GM23338 (cell line): Measurements from ENCODE around the gene PNKP. TPM values are rescaled to one million over a fixed set of nuclear protein-coding genes. Genes with fewer than 3 reads are reported as not detected.

Experiments
- ATAC-seq: fragments of 200-7000 bp; cut with Tn5 transposase; 3 replicates; pipeline ENCODE4 v1.9.1; 2020
- DNase-seq: peaks from one replicate; pipeline ENCODE4 v3.0.0-alpha.2; 2015; ENCODE audit warnings: low spot score
- H2AFZ ChIP-seq: fragments of 200-600 bp; sonication (generic); 2 replicates; pipeline ENCODE4 v1.8.0; 2016; ENCODE audit warnings: antibody characterized with exemption, mild to moderate bottlenecking, moderate library complexity
- H3F3A ChIP-seq: fragments of 200-600 bp; sonication (generic); replicated peaks from 2 replicates; pipeline ENCODE4 v1.8.0; 2017; ENCODE audit warnings: antibody characterized with exemption, mixed run types, low read depth
- H3K27ac ChIP-seq: fragments of 200-600 bp; sonication (generic); 2 replicates; pipeline ENCODE4 v1.6.1; 2016; ENCODE audit warnings: low read depth
- H3K27me3 ChIP-seq: fragments of 200-600 bp; sonication (generic); 2 replicates; pipeline ENCODE4 v1.8.0; 2016; ENCODE audit warnings: mild to moderate bottlenecking, mixed run types, moderate library complexity; ENCODE audit not compliant: insufficient read depth
- H3K36me3 ChIP-seq: fragments of 200-600 bp; sonication (generic); 2 replicates; pipeline ENCODE4 v1.8.0; 2016; ENCODE audit warnings: mild to moderate bottlenecking; ENCODE audit not compliant: insufficient read depth
- H3K4me1 ChIP-seq: fragments of 200-600 bp; sonication (generic); 2 replicates; pipeline ENCODE4 v1.8.0; 2016; ENCODE audit warnings: mild to moderate bottlenecking, moderate library complexity; ENCODE audit not compliant: insufficient read depth
- H3K4me2 ChIP-seq: fragments of 200-600 bp; sonication (generic); 2 replicates; pipeline ENCODE4 v1.7.1; 2017; ENCODE audit warnings: mixed run types
- H3K4me3 ChIP-seq: fragments of 200-600 bp; sonication (generic); 2 replicates; pipeline ENCODE4 v1.6.1; 2016; ENCODE audit warnings: mixed run types
- H3K79me2 ChIP-seq: fragments of 200-600 bp; sonication (generic); replicated peaks from 2 replicates; pipeline ENCODE4 v1.8.0; 2017; ENCODE audit warnings: mild to moderate bottlenecking; ENCODE audit not compliant: insufficient read depth
- H3K9me2 ChIP-seq: fragments of 200-600 bp; sonication (generic); 2 replicates; pipeline ENCODE4 v1.8.0; 2017; ENCODE audit not compliant: insufficient read depth
- H4K20me1 ChIP-seq: fragments of 200-600 bp; sonication (generic); replicated peaks from 2 replicates; pipeline ENCODE4 v1.8.0; 2017; ENCODE audit warnings: mild to moderate bottlenecking; ENCODE audit not compliant: insufficient read depth
- H3K27ac Mint-ChIP-seq: 2 replicates; pipeline ENCODE4 v1.8.0; 2020; ENCODE audit warnings: inconsistent platforms, mild to moderate bottlenecking, moderate library complexity, mixed read lengths
- H3K27me3 Mint-ChIP-seq: 3 replicates; pipeline ENCODE4 v1.8.0; 2022; ENCODE audit warnings: low read depth, mild to moderate bottlenecking, moderate library complexity, mixed read lengths, inconsistent platforms; ENCODE audit not compliant: insufficient read depth, poor library complexity
- H3K36me3 Mint-ChIP-seq: 3 replicates; pipeline ENCODE4 v1.8.0; 2021; ENCODE audit warnings: low read depth, mild to moderate bottlenecking, inconsistent platforms, moderate library complexity, mixed read lengths
- H3K4me1 Mint-ChIP-seq: 3 replicates; pipeline ENCODE4 v1.8.0; 2020; ENCODE audit warnings: mild to moderate bottlenecking, inconsistent platforms, mixed read lengths
- H3K4me3 Mint-ChIP-seq: 3 replicates; pipeline ENCODE4 v1.8.0; 2021; ENCODE audit warnings: moderate library complexity, mild to moderate bottlenecking, inconsistent platforms, mixed read lengths
- H3K9me3 Mint-ChIP-seq: 3 replicates; pipeline ENCODE4 v1.8.0; 2020; ENCODE audit warnings: moderate library complexity, mild to moderate bottlenecking, inconsistent platforms, mixed read lengths
- CREB1 ChIP-seq: fragments of 250-450 bp; sonication (Bioruptor Pico); IDR thresholded peaks from 2 replicates; pipeline ENCODE4 v1.5.0; 2020; ENCODE audit warnings: low read depth, mild to moderate bottlenecking, moderate library complexity
- CTCF ChIP-seq, 2 experiments: fragments of 200-600 bp in 1 of 2; sonication (generic) in 1 of 2; conservative IDR thresholded peaks; 2 replicates each; pipeline versions ENCODE4 v1.5.1 to v1.6.1; 2016 to 2017; ENCODE audit warnings: antibody characterized with exemption in 2 of 2, low read depth in 2 of 2, mild to moderate bottlenecking in 2 of 2, moderate library complexity in 1 of 2
- ETS1 ChIP-seq: IDR thresholded peaks from 2 replicates; pipeline ENCODE4 v1.6.1; 2016; ENCODE audit warnings: antibody characterized with exemption
- JUNB ChIP-seq: IDR thresholded peaks from one replicate; pipeline ENCODE4 v1.6.1; 2016; ENCODE audit warnings: antibody characterized with exemption; ENCODE audit not compliant: unreplicated experiment
- STAT1 ChIP-seq: IDR thresholded peaks from one replicate; pipeline ENCODE4 v1.6.1; 2016; ENCODE audit warnings: antibody characterized with exemption; ENCODE audit not compliant: unreplicated experiment
- ZNF331 ChIP-seq: fragments of 250-450 bp; sonication (Bioruptor Pico); IDR thresholded peaks from 2 replicates; pipeline ENCODE4 v1.5.0; 2020; ENCODE audit warnings: low read depth, mild to moderate bottlenecking, moderate library complexity
- ZNF462 ChIP-seq: fragments of 250-450 bp; sonication (Bioruptor Pico); IDR thresholded peaks from 2 replicates; pipeline ENCODE4 v1.5.0; 2020; ENCODE audit warnings: mild to moderate bottlenecking, moderate library complexity
- polyA plus RNA-seq: library from polyadenylated mRNA; unstranded; fragments of >200 nt; fragmentation: Nextera tagmentation; extraction: Ambion mirVana; gene quantifications from 2 replicates; pipeline ENCODE4 v1.2.1, GENCODE V29; 2016
- total RNA-seq: library from RNA; depleted of rRNA; stranded (reverse); fragments of >200 nt; shearing (Covaris generic); gene quantifications from 2 replicates; pipeline ENCODE4 v1.2.3, GENCODE V29; 2014
- TF ChIP-seq, protein P1 (sequence below): IDR thresholded peaks from one replicate; pipeline ENCODE4 v1.6.1; 2018; ENCODE audit warnings: antibody characterized with exemption; ENCODE audit not compliant: unreplicated experiment

Gene PNKP
- total and polyA plus RNA-seq, 2 experiments from 2014 or later: 99.6 to 109 TPM

DNA sequence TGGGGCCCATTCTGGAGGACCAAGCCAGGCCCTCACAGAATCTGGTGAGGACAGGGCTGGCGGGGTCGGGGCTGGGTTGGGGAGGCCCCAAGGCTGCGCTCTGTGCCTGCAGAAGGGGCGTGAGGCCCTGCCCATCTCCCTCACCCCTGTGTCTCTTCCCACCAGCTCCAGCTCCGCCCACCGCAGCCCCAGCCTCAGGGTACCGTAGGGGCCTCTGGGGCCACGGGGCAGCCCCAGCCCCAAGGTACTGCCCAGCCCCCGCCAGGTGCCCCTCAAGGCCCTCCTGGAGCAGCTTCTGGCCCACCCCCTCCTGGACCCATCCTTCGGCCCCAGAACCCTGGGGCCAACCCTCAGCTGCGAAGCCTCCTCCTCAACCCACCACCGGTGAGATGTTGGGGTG, 31.8 kb downstream of the PNKP start (continued):
- TF ChIP-seq ZNF462 (CRISPR knock-in tag) (no peak), JUNB (no peak), ETS1 (no peak), ZNF331 (CRISPR knock-in tag) (no peak), CREB1 (CRISPR knock-in tag) (no peak), STAT1 (no peak)

DNA sequence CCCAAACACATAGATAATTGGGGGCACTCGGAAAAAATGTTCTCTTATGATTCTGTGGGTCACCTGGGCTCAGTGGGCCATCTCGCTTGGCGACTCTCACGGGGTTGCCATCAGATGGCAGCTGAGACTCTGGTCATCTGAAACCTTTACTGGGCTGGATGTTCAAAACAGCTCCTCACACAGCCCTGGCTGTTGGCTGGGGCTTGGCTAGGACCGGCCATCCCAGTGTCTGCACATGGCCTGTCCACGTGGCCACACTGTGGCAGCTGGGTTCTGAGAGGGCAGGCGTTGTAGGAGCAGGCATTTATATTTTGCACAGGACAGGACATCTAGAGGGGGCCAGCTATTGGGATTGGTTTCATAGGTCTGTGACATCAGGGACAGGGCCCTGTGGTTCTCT, 33.8 kb downstream of the PNKP start:
- no peaks in the 10 kb centered on the region for H3K27me3 ChIP-seq
- Mint-ChIP-seq H3K4me3 (no peak overlapping the region), H3K4me1 (no peaks in the 10 kb centered on the region; the same call in 2 of the 3 replicates), H3K27me3 (peaks cover 9% of the 10 kb centered on the region), H3K36me3 (peaks cover 44% of the 10 kb centered on the region), H3K9me3 (no peaks in the 10 kb centered on the region; the same call in 2 of the 3 replicates), H3K27ac (no peak overlapping the region)
- no peaks in the 10 kb centered on the region for H3K9me2 ChIP-seq
- no peaks in the 10 kb centered on the region for H3K36me3 ChIP-seq
- no peaks in the 10 kb centered on the region for H3F3A ChIP-seq
- DNase-seq (no peak), ATAC-seq (no peak)
- H4K20me1 ChIP-seq: no peaks in the 10 kb centered on the region
- H2AFZ ChIP-seq: no peak overlapping the region
- no peak overlapping the region for H3K4me3 ChIP-seq
- H3K4me2 ChIP-seq: no peak overlapping the region
- H3K27ac ChIP-seq: no peak overlapping the region
- no peaks in the 10 kb centered on the region for H3K4me1 ChIP-seq
- H3K79me2 ChIP-seq: no peaks in the 10 kb centered on the region
- TF ChIP-seq CREB1 (CRISPR knock-in tag) (no peak), CTCF (conservative IDR thresholded peaks at IDR 0.05; ENCODE audit: low read depth in 2 of 2) (no peak), JUNB (no peak), ETS1 (no peak)
- TF ChIP-seq, protein P1, sequence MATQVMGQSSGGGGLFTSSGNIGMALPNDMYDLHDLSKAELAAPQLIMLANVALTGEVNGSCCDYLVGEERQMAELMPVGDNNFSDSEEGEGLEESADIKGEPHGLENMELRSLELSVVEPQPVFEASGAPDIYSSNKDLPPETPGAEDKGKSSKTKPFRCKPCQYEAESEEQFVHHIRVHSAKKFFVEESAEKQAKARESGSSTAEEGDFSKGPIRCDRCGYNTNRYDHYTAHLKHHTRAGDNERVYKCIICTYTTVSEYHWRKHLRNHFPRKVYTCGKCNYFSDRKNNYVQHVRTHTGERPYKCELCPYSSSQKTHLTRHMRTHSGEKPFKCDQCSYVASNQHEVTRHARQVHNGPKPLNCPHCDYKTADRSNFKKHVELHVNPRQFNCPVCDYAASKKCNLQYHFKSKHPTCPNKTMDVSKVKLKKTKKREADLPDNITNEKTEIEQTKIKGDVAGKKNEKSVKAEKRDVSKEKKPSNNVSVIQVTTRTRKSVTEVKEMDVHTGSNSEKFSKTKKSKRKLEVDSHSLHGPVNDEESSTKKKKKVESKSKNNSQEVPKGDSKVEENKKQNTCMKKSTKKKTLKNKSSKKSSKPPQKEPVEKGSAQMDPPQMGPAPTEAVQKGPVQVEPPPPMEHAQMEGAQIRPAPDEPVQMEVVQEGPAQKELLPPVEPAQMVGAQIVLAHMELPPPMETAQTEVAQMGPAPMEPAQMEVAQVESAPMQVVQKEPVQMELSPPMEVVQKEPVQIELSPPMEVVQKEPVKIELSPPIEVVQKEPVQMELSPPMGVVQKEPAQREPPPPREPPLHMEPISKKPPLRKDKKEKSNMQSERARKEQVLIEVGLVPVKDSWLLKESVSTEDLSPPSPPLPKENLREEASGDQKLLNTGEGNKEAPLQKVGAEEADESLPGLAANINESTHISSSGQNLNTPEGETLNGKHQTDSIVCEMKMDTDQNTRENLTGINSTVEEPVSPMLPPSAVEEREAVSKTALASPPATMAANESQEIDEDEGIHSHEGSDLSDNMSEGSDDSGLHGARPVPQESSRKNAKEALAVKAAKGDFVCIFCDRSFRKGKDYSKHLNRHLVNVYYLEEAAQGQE: no peak
